ENCODE data around the gene LTBP2.

The LTBP2 gene

GRCh38 chr14:74551431-74552371, 60.3 kb downstream of the LTBP2 start:
- H3K4me3 ChIP-seq (ENCODE audit: low read depth, low read length): no peak overlapping the region
- TF ChIP-seq CTCF (IDR thresholded peaks at IDR 0.05; ENCODE audit: borderline replicate concordance, insufficient read depth, low read depth, low read length): no peak

GRCh38 chr14:74551001-74551400, 61.0 kb downstream of the LTBP2 start:
- TF ChIP-seq CTCF (IDR thresholded peaks at IDR 0.05; ENCODE audit: borderline replicate concordance, insufficient read depth, low read depth, low read length): no peak
- H3K4me3 ChIP-seq (ENCODE audit: low read depth, low read length): no peak overlapping the region

- TF ChIP-seq CTCF (IDR thresholded peaks at IDR 0.05; ENCODE audit: borderline replicate concordance, insufficient read depth, low read depth, low read length): no peak
- H3K4me3 ChIP-seq (ENCODE audit: low read depth, low read length): no peak overlapping the region
These were observed 62.0 kb downstream of the LTBP2 start for GRCh38 chr14:74550071-74550470.

DNA sequence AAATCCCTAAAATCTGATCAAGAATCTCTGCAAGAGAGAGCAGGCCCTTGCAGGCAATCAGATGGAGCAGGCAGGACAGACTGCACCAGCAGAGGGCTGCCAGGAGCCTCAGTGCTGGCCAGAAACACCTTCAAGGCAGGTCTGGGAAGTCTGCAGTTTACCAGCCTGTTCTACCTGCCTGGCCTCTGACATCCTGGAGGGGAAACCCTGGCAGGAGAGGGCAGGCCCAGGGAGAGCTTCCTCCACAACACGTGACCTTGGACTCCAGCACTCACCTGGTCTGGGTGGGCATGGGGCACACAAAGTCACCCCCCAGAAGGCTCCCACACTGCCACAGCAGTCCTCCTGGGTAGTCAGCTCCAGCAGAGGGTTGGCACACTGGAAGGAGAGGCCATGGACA, 62.4 kb downstream of the LTBP2 start:
- TF ChIP-seq CTCF (IDR thresholded peaks at IDR 0.05; ENCODE audit: borderline replicate concordance, insufficient read depth, low read depth, low read length): no peak
- no peak overlapping the region for H3K4me3 ChIP-seq (ENCODE audit: low read depth, low read length)

DNA sequence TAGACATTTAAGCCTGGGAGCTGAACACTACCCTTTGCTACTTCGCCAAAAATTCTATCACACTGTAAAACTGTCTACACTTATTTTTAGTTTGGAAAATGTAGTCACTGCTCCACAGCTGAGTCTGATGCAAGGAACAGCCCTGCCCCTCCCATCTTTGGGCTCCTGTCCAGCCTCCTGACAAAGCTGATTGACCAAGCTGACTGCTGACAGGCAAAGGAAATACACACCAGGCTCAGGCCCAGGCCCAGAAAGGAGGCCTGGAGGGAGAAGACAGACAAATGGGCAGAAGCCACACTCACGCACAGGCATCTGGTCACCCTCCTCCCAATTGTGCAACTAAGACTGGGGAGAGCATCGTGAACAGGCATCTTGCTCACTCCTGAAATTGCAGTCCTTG, 63.2 kb downstream of the LTBP2 start:
- H3K4me3 ChIP-seq (ENCODE audit: low read depth, low read length): no peak overlapping the region
- TF ChIP-seq CTCF (IDR thresholded peaks at IDR 0.05; ENCODE audit: borderline replicate concordance, insufficient read depth, low read depth, low read length): no peak

DNA sequence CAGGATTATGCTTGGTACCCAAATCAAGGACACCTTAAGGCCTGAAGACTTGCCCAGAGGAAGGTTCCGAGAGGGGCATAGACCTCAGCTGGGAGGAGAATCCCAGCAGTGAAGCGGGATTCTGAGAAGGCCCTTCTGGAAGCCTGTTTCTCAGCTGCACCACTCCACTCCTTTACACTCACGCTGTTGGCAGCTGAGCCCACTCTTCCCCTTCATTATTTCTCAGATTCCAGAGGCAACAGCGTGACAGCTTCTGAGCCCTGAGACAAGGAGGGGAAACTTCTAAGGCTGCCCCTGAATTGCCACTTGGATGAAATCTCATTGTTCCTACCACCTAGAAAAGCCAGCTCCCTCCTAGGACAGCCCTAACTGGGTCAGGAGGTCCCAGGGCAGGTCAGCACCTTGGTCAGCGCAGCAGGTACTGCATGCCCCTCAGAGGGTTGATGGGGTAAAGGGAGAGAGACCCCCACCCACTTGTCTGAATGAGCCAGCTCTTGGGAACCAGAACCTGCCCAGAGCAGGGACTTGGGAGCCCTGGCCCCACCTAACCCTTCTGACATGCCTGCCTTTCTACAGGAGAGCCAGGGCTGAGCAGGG, 64.6 kb downstream of the LTBP2 start:
- H3K4me3 ChIP-seq (ENCODE audit: low read depth, low read length): no peak overlapping the region
- TF ChIP-seq CTCF (IDR thresholded peaks at IDR 0.05; ENCODE audit: borderline replicate concordance, insufficient read depth, low read depth, low read length): no peak

DNA sequence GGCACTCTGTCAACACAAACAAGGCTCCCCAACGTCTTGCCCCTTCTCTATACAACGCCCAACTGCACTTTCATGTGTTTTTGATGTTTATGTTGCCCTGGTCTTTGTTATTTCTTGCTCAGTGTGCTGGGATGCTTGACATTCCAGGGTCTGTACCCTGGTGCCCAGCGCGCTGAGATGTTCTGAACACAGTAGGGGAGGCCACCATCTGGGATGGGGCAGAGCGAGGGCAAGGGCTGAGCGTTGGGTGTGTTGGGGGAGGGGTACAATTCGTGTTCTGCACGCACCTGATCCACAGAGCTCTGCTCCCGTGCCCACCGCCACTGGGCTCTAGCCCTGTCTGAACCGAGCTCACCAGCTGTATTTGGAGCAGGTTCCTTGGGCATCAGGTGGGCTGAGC, 65.6 kb downstream of the LTBP2 start:
- no peak overlapping the region for H3K4me3 ChIP-seq (ENCODE audit: low read depth, low read length)
- no peak for TF ChIP-seq CTCF (IDR thresholded peaks at IDR 0.05; ENCODE audit: borderline replicate concordance, insufficient read depth, low read depth, low read length)
